ENCODE data around the gene ERO1B. TPM values are rescaled to one million over a fixed set of nuclear protein-coding genes. Genes with fewer than 3 reads are reported as not detected.

ERO1B gene
- total and polyA plus RNA-seq, 2 of the 13 experiments (the other 11 are each of a cell fraction or from before 2014, with no cell fraction given): 1.6 to 2.1 TPM

DNA sequence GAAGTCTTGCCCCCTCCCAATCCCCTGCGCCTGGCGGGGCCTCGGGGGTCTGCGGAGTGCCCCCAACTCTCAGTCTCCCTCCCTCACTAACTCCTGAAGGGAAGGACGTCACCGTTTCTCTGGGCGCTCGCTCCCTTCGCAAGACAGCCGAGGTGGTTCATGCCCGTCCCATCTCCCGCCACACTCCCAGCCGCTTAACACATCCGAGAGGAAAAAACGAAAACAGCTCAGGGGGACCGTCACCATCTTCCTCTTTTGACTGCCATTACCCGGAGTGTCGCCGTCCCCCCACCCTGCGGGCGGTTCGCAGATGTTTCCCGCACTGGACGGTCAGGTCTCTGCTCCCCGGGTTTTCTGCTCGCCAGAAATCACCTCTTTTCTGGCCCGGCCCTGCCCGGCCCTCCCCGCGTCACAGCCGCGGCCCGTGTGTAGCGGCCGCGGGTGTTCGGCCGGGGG is 532 bp downstream of the ERO1B start:
- no peaks in the 10 kb centered on the region for H3K36me3 ChIP-seq (replicated peaks in 1 of 2; ENCODE audit: control insufficient read depth in 1 of 2, insufficient read depth in 2 of 2, low read length in 2 of 2)
- no peaks in the 10 kb centered on the region for H3K9me3 ChIP-seq (ENCODE audit: low read length)
- FAIRE-seq: no peak
- in situ Hi-C loops (cut with HindIII; ENCODE audit: extremely low pct_ligation_motif_present, low pct_unique_long_range_greater_than_20kb) (no loop called here), intact Hi-C loops (cut with micrococcal nuclease; ENCODE audit: unreplicated experiment) (loop anchor here (5.0 kb wide), 2 partner anchors 211 to 251 kb away; no protein-coding TSS in a partner anchor)
- peak; percentile 70 for ATAC-seq
- CTCF ChIA-PET (ENCODE audit: low intra/inter-chr PET ratio, low total read pairs): no interaction called here
- H3K27ac ChIP-seq (ENCODE audit: extremely low read length, insufficient read depth, low read length): no peak overlapping the region
- peak overlapping the region; percentile 82 for H3K4me2 ChIP-seq (ENCODE audit: low read depth, low read length)
- BruUV-seq (replicated peaks): TSS peak; percentile 73
- POLR2A ChIA-PET: interaction anchor here (1.0 kb wide), 1 partner anchor 118 kb away, joined by 3 read pairs; no protein-coding TSS in a partner anchor
- no peaks in the 10 kb centered on the region for H3K79me2 ChIP-seq (ENCODE audit: insufficient read depth, low read length)
- no peaks in the 10 kb centered on the region for H4K20me1 ChIP-seq (ENCODE audit: insufficient read depth, low read length)
- no peak overlapping the region for H2AFZ ChIP-seq (ENCODE audit: low read length)
- DNase-seq (ENCODE audit: low spot score): peak; percentile 8
- peaks cover 17% of the 10 kb centered on the region for H3K4me1 ChIP-seq (ENCODE audit: insufficient read depth, low read length)
- 0% methylated on average over 18 of the region's 38 CpGs for WGBS (ENCODE audit: low lambda C conversion rate)
- peak overlapping the region; percentile 61 to 90 (median 85) for H3K4me3 ChIP-seq (replicated peaks in 1 of 3; ENCODE audit: insufficient read depth in 1 of 3, low read depth in 2 of 3, low read length in 3 of 3)
- H3K9ac ChIP-seq (ENCODE audit: insufficient read depth, low read depth, low read length): peak overlapping the region; percentile 70
- peaks cover 4 to 22% of the 10 kb centered on the region in 2 experiments; a peak in 3 of 5 replicates for H3K27me3 ChIP-seq (ENCODE audit: control insufficient read depth in 1 of 2, insufficient read depth in 2 of 2, low read length in 2 of 2)
- peak; percentile 56; the same call in 1 of the 2 replicates for TF ChIP-seq ZNF563 (CRISPR knock-in tag; IDR thresholded peaks at IDR 0.05)
- peak; percentile 14; the same call in 1 of the 2 replicates for TF ChIP-seq HES4 (CRISPR knock-in tag; IDR thresholded peaks at IDR 0.05; ENCODE audit: borderline replicate concordance)
- TF ChIP-seq ZNF776 (CRISPR knock-in tag; IDR thresholded peaks at IDR 0.05): 0 out of 2 replicates have a peak, but pooled peaks have one; percentile 6
- no peak for TF ChIP-seq ZNF253 (CRISPR knock-in tag; IDR thresholded peaks at IDR 0.05; ENCODE audit: borderline replicate concordance)
- TF ChIP-seq, protein P1, sequence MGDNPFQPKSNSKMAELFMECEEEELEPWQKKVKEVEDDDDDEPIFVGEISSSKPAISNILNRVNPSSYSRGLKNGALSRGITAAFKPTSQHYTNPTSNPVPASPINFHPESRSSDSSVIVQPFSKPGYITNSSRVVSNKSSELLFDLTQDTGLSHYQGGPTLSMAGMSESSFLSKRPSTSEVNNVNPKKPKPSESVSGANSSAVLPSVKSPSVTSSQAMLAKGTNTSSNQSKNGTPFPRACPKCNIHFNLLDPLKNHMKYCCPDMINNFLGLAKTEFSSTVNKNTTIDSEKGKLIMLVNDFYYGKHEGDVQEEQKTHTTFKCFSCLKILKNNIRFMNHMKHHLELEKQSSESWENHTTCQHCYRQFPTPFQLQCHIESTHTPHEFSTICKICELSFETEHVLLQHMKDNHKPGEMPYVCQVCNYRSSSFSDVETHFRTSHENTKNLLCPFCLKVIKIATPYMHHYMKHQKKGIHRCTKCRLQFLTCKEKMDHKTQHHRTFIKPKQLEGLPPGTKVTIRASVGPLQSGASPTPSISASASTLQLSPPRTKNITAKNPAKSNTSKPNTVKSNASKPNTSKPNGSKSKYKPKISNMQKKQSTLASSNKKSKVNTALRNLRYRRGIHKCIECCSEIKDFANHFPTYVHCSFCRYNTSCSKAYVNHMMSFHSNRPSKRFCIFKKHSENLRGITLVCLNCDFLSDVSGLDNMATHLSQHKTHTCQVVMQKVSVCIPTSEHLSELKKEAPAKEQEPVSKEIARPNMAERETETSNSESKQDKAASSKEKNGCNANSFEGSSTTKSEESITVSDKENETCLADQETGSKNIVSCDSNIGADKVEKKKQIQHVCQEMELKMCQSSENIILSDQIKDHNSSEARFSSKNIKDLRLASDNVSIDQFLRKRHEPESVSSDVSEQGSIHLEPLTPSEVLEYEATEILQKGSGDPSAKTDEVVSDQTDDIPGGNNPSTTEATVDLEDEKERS (CRISPR knock-in tag; IDR thresholded peaks at IDR 0.05): 0 out of 2 replicates have a peak, but pooled peaks have one; percentile 4
- no peak for TF ChIP-seq JARID2 (CRISPR knock-in tag; IDR thresholded peaks at IDR 0.05; ENCODE audit: insufficient replicate concordance)
- TF ChIP-seq ZNF710 (CRISPR knock-in tag; IDR thresholded peaks at IDR 0.05; ENCODE audit: borderline replicate concordance): 0 out of 2 replicates have a peak, but pooled peaks have one; percentile 13
- TF ChIP-seq ZNF660 (CRISPR knock-in tag; IDR thresholded peaks at IDR 0.05; ENCODE audit: borderline replicate concordance, low read depth): no peak
- TF ChIP-seq KDM5B (CRISPR knock-in tag; IDR thresholded peaks at IDR 0.05; ENCODE audit: borderline replicate concordance): peak; percentile 38; the same call in 1 of the 2 replicates
- TF ChIP-seq ZBTB39 (CRISPR knock-in tag; IDR thresholded peaks at IDR 0.05): 0 out of 2 replicates have a peak, but pooled peaks have one; percentile 12
- no peak for TF ChIP-seq STAG1 (CRISPR knock-in tag; IDR thresholded peaks at IDR 0.05)
- no peak for TF ChIP-seq ADNP (CRISPR knock-in tag; IDR thresholded peaks at IDR 0.05)
- TF ChIP-seq NFKB2 (CRISPR knock-in tag; IDR thresholded peaks at IDR 0.05; ENCODE audit: borderline replicate concordance): 0 out of 2 replicates have a peak, but pooled peaks have one; percentile 24
- no peak for TF ChIP-seq SCMH1 (CRISPR knock-in tag; IDR thresholded peaks at IDR 0.05; ENCODE audit: borderline replicate concordance)
- no peak for TF ChIP-seq TMF1 (CRISPR knock-in tag; IDR thresholded peaks at IDR 0.05; ENCODE audit: low read depth)
- TF ChIP-seq, protein P2, sequence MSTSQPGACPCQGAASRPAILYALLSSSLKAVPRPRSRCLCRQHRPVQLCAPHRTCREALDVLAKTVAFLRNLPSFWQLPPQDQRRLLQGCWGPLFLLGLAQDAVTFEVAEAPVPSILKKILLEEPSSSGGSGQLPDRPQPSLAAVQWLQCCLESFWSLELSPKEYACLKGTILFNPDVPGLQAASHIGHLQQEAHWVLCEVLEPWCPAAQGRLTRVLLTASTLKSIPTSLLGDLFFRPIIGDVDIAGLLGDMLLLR (CRISPR knock-in tag; IDR thresholded peaks at IDR 0.05): no peak
